NCI-H2107 (cell line): ENCODE data around the gene GLRA1.
"Not testable (repeated sequence)": the region's sequence is repeated elsewhere in the genome, so short reads cannot be mapped to it uniquely, and the experiment has no call there.

Experiments used
- DNase-seq: peaks from one replicate; lab custom pipeline; 2025; lab: John Stamatoyannopoulos, UW

GLRA1 gene

DNA sequence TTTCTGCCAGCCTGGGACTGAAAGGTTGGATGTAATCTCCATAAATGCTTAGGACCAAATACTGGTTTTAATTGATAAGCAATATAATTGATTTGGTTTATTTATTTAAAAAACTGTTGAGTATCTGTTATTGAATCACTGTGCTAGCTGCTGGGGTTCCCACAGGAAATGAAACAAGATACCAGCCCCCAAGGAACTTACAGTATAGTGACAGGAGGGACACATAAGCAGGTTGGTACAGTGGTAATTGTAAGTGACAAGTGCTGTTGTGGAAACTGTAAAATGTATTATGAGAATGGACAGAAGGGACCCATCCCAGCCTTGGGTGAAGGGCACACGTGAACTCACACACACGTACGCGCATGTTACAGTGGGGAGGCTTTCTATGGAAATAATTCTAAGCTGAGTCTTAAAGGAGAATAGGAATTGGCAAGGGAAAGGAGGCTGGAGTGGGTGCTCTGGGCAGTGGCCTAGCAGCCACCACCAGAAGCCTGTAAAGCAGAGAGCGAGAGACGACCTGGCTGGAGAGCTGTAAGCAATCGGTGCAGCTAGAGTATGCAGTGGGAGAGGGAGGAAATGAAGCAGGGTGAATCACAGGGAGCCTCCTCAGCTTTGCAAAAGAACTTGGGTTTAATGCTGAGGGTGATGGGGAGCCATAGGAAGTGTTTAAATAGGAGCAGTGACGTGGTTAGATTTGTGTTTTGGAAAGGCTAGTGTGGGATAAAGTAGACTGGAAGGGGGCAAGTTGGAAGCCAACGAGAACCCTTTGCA, 39.3 kb downstream of the GLRA1 start:
- DNase-seq, result no peak

DNA sequence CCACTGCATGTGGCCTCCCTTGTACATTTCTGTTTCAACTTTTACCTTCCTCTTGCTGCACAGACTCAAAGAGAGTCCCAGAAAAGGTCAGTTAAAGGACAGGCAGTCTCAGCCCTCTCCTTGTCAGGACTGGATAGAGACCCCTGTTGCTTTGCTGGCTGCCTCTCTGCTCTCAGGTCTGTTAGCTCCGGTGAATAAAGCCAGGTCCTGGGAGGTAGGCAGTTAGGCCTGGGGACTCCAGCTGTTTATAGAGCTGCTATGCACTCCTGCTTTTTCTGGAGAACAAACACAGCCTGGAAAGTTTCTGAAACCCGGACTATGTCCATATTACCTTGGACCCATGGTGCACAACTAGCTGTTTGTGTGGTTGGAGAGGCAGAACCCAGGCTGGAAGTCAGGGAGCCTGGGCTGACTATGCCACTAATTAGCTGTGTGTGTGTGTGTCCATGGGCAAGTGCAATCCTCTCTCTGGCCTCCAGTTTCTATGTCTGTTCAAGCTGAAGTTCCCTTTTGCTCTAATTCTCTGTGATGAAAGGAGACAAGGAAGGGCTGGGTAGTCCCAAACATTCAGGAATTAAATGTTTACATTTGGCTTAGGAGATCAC, 42.9 kb downstream of the GLRA1 start:
- no peak for DNase-seq

DNA sequence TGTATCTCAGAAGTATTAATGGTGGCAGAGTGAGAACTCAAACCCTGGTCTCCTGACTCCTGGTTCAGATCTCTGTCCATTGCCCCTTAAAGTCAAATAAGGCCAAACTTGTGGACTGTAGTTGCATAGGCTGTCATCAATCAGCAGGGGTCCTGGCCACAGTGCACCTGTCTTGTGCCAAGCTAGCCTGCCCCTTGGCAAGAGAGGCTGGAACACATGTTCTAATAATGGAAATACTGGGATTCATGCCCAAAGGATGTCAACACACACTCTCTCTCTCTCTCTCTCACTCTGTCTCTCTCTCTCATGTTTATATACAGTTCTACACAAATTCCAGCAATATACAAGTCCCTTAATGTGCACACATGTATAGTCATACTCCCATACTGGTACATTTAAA, 44.3 kb downstream of the GLRA1 start:
- DNase-seq, result no peak

DNA sequence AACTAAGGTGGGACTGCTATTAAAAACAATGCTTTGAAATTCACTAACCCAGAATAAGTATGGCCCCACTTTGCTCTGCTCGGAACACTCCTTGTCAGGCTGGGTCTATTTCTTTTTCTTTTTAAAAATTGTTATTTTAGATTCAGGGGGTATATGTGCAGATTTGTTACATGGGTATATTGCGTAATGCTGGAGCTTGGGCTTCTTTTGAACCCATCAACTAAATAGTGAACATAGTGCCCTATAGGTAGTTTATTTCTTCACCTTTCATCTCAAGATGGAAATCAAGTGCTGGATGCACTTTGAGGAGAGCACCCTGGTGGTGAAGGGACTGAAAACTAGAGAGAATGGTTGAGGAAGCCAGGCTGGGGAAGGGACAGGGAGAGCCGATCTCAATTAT, 51.0 kb downstream of the GLRA1 start:
- DNase-seq, result no peak

DNA sequence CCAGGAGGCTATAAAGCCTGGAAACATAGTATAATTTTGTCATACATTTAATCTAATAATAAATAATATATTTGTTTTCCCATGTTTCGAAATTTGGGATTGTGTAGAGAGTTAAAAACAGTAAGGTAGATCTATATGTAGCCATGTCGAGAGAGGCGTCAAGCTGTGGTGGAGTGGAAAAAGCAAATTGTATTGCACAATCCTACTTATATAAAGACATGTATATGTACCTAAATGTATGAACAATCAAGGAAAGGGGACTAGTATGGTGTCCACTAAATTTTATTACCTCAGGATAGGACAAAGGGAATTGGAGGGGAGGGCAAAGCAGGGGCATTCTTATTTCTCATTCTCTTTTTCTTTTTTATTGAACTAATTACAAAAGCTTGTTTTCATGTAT, 52.0 kb downstream of the GLRA1 start:
- no peak for DNase-seq

DNA sequence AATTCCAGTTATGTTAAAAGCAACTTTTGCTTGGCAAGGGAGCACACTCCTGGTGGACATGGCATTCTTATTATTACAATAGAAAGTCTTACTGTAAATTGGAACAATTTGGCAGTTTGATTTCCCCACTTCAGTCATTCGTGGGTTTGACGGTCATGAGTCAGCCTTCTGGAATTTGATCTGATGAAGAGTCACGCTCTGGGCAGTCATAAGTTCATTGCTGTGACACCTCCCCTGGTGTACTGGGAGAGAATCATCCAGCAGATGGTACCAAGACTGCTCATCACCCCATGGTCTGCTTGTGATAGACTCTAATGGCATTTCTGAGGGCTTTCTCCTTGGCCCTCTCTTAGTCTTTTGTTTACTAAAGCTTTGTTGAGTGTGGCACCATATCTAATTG, 53.8 kb downstream of the GLRA1 start:
- no peak for DNase-seq

DNA sequence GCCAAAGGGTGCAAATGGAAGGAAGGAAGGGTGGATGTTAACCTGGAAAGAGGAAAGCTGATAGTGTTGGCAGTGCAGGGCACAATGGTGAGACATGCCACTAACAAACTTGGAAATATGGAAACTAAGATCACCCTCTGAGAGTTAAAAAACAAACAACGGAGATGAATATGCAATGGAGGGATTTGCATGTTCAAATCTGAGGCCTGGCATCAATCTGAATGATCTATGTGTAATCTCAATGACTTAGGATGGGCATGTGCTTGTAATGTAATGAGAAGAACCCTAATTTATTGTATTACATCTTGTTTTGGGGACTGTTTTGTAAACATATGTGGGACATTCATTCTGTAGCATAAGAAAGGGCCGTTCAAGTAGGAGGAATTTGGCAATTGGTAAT, 54.4 kb downstream of the GLRA1 start:
- DNase-seq, result no peak

DNA sequence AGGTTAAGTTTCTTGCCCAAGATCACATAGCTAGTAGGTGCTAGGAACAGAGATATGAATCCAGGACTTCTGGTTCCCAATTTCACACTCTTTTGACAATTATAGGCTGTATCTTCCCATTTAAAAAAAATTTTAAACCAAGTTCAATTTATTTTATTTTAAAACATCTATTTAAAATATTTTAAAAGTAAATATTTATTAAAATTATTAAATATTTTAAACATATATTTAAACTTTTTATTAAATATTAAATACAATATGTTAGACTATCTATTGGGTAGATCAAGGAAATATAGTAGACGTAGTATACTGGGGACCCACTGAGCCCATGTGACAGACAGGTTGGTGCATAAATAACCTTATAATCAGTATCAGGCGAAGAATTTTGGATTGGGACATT, 54.8 kb downstream of the GLRA1 start:
- DNase-seq, result no peak

DNA sequence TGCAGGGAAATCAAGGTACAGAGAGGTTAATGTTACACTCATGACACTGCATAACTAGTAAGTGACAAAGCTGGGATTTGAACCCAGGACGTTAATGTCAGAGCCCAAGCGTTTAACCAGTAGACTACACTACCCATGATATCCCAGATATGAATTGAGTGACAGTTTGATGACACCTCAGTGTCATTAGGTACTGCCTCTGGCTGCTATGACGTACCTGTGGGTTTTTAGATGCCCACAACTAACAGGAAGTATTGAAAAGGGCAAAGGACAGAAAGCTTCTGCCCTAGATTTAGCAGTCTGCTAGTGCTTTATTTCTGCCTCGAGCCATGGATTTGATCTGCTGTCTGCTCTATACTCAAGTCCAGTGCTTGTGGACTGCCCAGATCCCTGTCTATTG, 56.2 kb downstream of the GLRA1 start:
- no peak for DNase-seq

DNA sequence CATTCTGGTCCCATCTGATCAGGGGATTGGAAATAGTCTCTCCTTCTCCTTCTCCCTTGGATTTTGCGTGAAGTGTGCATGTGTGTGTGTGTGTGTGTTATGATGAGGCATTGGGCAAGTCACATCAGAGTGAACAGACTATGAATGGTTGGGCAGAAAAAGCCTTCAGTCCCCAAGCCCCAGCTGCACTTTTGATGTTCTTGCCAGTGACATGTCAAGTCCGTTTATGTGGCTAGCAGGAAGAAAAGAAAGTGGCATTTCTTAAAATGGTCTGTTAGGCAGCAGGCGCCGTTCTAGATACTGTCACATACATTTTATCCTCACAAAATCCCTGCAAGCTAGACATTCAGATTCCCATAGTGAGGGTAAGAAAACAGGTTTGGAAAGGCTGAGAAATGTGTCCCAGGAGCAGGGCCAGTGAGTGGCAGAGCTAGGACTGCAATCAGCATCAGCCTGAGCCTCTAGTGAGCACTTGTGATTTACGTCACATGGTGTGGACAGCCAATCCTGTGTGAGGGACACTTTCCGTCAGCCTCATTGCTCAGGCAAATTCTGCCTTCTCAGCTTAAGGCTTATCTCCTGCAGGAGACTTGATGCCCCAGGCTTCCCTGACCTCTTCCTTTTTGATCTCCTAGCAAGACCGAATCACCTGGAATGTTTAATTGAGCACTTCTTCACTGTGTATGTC, 60.4 kb downstream of the GLRA1 start:
- no peak for DNase-seq

DNA sequence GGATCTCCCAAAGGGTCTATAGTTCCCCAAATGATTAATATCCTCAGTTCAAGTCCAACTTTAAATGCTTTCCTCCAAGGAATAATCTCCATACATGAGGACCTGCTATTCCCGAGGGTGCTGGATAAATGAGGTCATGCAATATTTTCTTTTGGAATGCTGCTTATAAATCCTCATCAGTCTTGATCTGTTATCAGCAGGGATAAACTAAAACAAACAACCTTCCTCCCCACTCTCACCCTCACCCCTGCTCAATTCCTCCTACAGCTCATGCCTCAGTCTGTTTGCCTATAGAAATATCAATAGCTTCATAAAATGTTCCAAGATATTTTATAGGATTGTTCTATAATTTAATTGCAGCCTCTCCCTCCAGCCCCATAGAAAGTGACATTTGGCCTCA, 61.1 kb downstream of the GLRA1 start:
- DNase-seq, result no peak

DNA sequence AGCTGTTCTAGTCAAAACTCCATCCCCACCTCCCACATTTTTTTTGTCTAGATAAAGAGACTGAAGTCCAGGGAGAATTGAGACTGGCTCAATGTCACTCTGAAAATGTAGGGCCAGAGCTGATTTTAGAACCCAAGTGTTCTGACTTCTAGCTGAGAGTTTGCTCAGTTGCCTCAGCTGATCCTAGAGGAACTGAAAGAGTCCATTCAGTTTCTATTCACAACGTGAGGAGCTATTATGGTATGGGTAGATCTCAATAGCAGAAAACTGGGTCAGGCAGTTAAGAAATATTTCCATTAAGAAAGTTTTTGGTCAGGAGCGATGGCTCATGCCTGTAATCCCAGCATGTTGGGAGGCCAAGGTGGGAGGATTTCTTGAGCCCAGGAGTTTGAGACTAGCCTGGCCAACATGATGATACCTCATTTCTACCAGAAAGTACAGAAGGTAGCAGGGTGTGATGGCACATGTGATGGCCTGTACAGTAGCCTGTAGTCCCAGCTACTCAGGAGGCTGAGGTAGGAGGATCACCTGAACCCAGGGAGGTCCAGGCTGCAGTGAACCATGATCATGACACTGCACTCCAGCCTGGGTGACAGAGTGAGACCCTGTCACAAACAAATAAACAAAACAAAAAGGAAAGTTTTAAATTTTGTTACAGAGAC, 61.7 kb downstream of the GLRA1 start:
- no peak for DNase-seq

DNA sequence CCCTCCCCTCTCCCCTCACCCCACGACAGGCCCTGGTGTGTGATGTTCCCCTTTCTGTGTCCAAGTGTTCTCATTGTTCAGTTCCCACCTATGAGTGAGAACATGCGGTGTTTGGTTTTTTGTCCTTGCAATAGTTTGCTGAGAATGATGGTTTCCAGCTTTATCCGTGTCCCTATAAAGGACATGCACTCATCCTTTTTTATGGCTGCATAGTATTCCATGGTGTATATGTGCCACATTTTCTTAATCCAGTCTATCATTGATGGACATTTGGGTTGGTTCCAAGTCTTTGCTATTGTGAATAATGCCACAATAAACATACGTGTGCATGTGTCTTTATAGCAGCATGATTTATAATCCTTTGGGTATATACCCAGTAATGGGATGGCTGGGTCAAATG, 63.8 kb downstream of the GLRA1 start:
- not testable (repeated sequence) for DNase-seq

DNA sequence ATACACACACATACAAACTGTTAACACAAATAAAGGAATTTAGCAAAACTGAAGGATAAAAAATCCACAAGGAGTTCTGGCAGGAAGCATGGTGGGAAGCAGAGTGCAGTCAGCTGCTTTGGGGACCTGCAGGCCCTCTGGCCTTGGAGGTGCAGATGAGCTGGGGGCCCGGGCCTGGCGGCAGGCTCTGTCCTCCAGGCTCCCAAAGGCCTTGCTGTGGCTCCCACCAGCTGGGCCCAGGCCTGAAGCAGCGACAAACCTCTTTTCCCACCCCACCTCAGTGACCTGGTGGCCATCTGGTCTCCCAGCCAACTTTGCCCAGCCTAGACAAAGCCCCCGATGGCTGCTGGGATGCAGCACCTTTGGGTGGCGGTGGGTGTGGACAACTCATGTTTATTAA, 67.8 kb downstream of the GLRA1 start:
- no peak for DNase-seq

DNA sequence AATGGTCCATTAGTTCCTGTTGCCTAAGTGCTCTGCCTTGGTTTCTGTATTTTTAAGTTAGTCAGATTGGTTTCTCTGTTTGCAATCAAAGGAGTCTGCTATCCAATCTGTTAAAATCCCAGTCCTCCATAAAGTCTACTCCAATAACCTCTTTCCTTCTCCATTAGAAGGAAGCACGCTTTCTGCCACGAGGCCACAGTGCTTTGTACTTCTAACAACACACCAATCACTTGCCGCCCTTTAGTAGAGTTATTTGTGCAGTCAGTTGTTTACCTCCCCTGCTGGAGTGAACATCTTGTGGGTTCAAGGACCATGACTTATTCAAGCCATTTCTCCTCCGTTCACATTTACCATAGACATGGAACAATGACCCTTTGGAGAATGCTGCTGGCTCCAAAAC, 69.0 kb downstream of the GLRA1 start:
- DNase-seq, result no peak

DNA sequence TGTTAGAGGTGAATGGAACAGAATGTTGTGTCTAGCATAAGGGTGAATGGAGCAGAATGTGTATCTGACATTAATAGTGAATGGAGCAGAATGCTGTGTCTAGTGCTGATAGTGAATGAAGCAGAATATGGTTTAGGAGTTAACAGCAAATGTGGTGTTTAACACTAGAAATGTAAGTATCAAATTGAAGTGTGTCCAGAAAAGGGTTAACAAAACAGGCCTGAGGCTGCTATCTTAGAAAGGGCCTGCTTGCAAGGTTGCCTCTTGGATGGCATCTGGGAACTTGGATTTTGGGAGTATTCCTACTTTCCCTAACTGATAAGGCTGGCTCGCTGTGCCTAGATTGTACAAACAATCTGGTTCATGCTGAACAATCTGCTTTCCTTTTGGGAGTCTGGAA, 76.8 kb downstream of the GLRA1 start:
- DNase-seq, result no peak

DNA sequence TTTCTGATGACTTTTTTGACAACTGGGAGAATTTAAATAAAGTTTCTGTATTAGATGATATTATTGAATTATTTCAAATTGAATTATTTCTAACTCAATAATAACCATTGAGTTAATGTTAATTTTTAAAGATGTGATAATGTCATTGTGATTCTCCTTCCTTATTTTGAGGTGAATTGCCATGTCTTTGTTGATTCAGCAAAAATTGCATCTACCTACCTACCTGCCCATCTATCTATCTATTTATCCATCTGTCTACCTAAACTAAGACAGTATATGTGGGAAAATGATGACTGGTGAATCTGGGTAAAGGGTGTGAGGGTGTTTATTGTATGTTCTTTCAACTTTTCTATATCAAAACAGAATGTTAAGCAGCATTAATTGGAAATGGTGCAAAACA, 77.9 kb downstream of the GLRA1 start:
- no peak for DNase-seq

DNA sequence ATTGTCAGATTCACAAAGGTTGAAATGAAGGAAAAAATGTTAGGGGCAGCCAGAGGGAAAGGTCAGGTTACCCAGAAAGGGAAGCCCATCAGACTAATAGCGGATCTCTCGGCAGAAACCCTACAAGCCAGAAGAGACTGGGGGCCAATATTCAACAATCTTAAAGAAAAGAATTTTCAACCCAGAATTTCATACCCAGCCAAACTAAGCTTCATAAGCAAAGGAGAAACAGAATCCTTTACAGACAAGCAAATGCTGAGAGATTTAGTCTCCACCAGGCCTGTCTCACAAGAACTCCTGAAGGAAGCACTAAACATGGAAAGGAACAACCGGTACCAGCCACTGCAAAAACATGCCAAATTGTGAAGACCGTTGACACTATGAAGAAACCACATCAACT, 91.8 kb downstream of the GLRA1 start:
- DNase-seq, result not testable (repeated sequence)

DNA sequence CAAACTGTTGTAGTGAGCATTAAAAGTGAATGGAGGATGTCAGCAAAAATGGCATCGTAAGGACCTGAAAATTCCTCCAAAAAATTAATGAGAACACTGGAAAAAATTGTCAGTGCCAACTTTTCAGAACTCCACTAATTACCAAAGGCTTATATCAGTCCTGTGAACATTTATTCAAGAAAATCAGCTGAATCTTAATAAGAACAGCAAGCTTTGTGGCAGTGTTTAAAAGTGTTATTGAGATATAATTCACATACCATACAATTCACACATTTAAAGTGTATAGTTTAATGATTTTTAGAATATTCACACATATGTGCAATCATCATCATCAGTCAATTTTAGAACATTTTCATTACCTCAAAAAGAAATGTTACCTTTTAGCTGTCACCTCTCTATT, 95.3 kb downstream of the GLRA1 start:
- no peak for DNase-seq

DNA sequence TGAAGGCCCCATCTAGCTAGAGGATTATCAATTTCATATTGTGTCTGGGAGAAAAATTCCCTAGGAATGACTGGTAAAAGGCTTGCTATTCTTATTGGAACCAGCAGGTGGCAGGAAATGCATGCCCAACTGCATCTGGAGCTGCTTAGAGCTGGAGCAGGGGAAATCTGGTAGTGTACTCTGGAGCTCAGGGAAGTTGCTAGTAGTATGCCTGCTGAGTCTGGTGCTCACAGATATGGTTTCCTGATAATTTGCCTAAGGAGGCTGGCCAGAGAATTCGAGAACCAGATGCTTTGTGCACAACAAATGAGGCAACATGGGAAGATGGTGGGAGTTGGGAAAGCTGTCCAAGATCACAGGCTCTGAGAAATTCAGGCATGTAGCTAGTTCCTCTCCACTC, 99.2 kb downstream of the GLRA1 start:
- no peak for DNase-seq

DNA sequence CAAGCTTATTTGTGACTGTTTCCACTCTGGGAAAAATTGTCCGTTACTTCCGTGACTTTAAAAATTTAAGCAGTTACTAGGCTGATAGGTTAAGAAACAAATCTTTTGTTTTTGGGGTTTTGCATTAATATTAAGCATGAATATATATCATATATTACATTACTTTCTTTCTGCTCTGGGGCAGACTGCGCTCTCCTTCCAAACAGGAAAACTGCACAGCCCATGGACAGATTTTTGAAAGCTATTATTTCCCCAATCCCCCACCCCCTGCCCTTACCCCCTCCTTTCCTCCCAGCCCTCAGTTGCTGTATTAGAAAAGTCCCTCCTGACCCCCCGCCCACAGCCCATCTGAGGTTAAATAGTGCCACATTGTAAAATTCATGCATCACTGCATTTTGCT, 102.5 kb downstream of the GLRA1 start:
- DNase-seq, result no peak

DNA sequence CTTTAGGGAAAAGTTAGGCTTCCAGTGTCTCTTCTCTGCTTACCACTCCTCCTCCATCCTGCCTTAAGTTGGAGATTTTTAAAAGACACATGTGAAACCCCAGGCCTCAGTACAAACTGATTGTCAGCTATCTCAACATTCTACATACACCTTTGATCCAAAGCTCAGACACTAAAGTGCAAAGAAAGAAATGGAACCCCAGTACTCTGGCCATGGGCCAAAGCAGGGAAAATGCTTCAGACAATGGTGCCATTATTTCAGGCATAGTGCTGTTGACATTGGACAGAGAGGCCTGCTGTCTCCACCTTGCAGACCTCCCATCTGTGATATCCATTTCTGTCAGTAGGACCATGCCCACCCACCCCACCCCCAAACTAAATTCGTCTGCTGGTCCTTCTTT, 103.7 kb downstream of the GLRA1 start:
- DNase-seq, result no peak

DNA sequence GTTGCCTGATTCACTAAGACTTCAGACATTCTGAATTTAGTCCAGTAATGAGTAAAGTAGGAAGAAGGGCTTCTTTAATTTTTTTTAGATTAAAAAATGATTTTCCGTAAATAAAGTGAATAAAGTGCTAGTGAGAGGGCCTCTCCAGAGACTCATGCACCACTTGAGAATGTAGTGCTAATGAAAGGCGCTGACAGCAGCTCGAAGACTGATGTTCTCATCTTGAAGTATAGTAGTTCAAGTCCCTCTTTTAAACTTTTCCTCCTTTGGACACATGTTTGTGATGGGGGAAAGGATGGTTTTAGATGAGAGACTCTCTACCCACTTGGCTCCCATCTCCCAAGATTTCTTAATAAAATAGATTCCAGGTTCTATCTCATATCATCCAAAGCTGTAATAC, 104.4 kb downstream of the GLRA1 start:
- no peak for DNase-seq
